Measurements from ENCODE around the gene TRABD2B. TPM values are rescaled to one million over a fixed set of nuclear protein-coding genes. Genes with fewer than 3 reads are reported as not detected.

The TRABD2B gene
- total and polyA plus RNA-seq, 2 of the 13 experiments (the other 11 are each of a cell fraction or from before 2014, with no cell fraction given), result 0.04 TPM; not detected in 1

DNA sequence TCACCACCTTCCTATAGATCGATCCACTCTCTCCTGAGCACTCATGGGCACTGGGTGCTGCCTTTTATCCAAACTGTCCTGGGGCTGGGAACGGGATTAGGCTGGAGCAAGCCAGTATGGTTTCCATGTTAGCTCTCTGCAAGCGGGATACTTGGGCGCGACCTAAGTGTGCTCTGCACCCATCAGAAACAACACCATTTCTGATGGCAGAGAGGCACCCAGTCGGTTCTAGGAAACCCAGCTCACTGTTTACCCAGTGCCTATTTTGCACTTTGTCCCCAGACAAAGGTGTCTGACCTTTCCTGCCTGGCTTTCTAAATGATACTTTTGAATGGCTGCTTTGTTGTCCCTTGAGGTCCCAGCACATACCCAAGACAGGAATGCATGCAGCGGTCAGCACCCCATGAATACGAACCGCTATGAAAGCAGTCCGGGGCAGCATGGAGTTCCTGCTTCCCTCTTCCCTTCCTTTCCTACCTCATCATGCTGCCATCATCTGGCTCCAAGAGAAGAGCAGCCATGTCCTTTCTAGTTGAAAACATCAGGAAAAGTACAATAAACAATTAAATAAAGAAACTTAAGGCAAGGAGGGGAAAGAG, 83.9 kb downstream of the TRABD2B start (continued):
- TF ChIP-seq, protein P1, sequence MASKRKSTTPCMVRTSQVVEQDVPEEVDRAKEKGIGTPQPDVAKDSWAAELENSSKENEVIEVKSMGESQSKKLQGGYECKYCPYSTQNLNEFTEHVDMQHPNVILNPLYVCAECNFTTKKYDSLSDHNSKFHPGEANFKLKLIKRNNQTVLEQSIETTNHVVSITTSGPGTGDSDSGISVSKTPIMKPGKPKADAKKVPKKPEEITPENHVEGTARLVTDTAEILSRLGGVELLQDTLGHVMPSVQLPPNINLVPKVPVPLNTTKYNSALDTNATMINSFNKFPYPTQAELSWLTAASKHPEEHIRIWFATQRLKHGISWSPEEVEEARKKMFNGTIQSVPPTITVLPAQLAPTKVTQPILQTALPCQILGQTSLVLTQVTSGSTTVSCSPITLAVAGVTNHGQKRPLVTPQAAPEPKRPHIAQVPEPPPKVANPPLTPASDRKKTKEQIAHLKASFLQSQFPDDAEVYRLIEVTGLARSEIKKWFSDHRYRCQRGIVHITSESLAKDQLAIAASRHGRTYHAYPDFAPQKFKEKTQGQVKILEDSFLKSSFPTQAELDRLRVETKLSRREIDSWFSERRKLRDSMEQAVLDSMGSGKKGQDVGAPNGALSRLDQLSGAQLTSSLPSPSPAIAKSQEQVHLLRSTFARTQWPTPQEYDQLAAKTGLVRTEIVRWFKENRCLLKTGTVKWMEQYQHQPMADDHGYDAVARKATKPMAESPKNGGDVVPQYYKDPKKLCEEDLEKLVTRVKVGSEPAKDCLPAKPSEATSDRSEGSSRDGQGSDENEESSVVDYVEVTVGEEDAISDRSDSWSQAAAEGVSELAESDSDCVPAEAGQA (IDR thresholded peaks at IDR 0.05; ENCODE audit: low read depth), result no peak; the same call in 1 of the 2 replicates
- TF ChIP-seq, protein P1 (CRISPR knock-in tag; IDR thresholded peaks at IDR 0.05; ENCODE audit: borderline replicate concordance), result no peak
- no peak for TF ChIP-seq NONO (IDR thresholded peaks at IDR 0.05)
- TF ChIP-seq NONO (CRISPR knock-in tag; conservative IDR thresholded peaks at IDR 0.05), result peak; percentile 88
- TF ChIP-seq JDP2 (CRISPR knock-in tag; IDR thresholded peaks at IDR 0.05; ENCODE audit: borderline replicate concordance), result no peak
- peak; percentile 63; the same call in 1 of the 2 replicates for TF ChIP-seq KMT2A (CRISPR knock-in tag; IDR thresholded peaks at IDR 0.05)
- TF ChIP-seq ZNF430 (CRISPR knock-in tag; IDR thresholded peaks at IDR 0.05), result 0 out of 2 replicates have a peak, but pooled peaks have one; percentile 22
- TF ChIP-seq, protein P2, sequence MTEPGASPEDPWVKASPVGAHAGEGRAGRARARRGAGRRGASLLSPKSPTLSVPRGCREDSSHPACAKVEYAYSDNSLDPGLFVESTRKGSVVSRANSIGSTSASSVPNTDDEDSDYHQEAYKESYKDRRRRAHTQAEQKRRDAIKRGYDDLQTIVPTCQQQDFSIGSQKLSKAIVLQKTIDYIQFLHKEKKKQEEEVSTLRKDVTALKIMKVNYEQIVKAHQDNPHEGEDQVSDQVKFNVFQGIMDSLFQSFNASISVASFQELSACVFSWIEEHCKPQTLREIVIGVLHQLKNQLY (CRISPR knock-in tag; IDR thresholded peaks at IDR 0.05), result peak; percentile 72
- TF ChIP-seq TSC22D2 (CRISPR knock-in tag; IDR thresholded peaks at IDR 0.05; ENCODE audit: borderline replicate concordance), result no peak
- TF ChIP-seq HOXA3 (CRISPR knock-in tag; IDR thresholded peaks at IDR 0.05), result peak; percentile 91
- TF ChIP-seq MAFG (CRISPR knock-in tag; IDR thresholded peaks at IDR 0.05), result no peak
- TF ChIP-seq HNRNPLL (IDR thresholded peaks at IDR 0.05; ENCODE audit: low read depth, low read length, poor library complexity, severe bottlenecking), result no peak
- no peak for TF ChIP-seq PAWR (CRISPR knock-in tag; IDR thresholded peaks at IDR 0.05; ENCODE audit: borderline replicate concordance)
- peak; percentile 92 for TF ChIP-seq TARDBP (CRISPR knock-in tag; IDR thresholded peaks at IDR 0.05)
- no peak for TF ChIP-seq FOXK2 (IDR thresholded peaks at IDR 0.05)
- TF ChIP-seq, protein P3, sequence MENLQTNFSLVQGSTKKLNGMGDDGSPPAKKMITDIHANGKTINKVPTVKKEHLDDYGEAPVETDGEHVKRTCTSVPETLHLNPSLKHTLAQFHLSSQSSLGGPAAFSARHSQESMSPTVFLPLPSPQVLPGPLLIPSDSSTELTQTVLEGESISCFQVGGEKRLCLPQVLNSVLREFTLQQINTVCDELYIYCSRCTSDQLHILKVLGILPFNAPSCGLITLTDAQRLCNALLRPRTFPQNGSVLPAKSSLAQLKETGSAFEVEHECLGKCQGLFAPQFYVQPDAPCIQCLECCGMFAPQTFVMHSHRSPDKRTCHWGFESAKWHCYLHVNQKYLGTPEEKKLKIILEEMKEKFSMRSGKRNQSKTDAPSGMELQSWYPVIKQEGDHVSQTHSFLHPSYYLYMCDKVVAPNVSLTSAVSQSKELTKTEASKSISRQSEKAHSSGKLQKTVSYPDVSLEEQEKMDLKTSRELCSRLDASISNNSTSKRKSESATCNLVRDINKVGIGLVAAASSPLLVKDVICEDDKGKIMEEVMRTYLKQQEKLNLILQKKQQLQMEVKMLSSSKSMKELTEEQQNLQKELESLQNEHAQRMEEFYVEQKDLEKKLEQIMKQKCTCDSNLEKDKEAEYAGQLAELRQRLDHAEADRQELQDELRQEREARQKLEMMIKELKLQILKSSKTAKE (CRISPR knock-in tag; IDR thresholded peaks at IDR 0.05; ENCODE audit: borderline replicate concordance), result peak; percentile 92
- peak; percentile 98 for TF ChIP-seq ASH2L (IDR thresholded peaks at IDR 0.05; ENCODE audit: insufficient read length, low read depth, low read length)
- no peak for TF ChIP-seq RFX1 (IDR thresholded peaks at IDR 0.05)
- TF ChIP-seq KDM4B (CRISPR knock-in tag; IDR thresholded peaks at IDR 0.05), result peak; percentile 58; the same call in 1 of the 2 replicates
- TF ChIP-seq REXO4 (CRISPR knock-in tag; IDR thresholded peaks at IDR 0.05; ENCODE audit: borderline replicate concordance), result no peak
- peak; percentile 73; the same call in 1 of the 2 replicates for TF ChIP-seq ZFP1 (CRISPR knock-in tag; IDR thresholded peaks at IDR 0.05)
- TF ChIP-seq ZNF543 (CRISPR knock-in tag; IDR thresholded peaks at IDR 0.05), result 0 out of 2 replicates have a peak, but pooled peaks have one; percentile 37
